HG03280 (cell line): ENCODE results near the gene OR4C15.

ENCODE experiments used
- ATAC-seq: cut with Tn5 transposase; IDR thresholded peaks from one replicate; pipeline ENCODE4 v1.9.1; 2021; ENCODE audit warnings: mild to moderate bottlenecking, moderate library complexity; ENCODE audit not compliant: unreplicated experiment

OR4C15 gene

GRCh38 chr11:55554169-55554568, at the start of gene OR4C15:
Gene OR4C15 (plus strand): TSS chr11:55554469. CDS start chr11:55554469, 0 bp downstream.
- no peak for ATAC-seq

- no peak for ATAC-seq
Observed at GRCh38 chr11:55571828-55572227, 17.6 kb downstream of the OR4C15 start, which contains the start of gene OR4C16. Gene OR4C16 (plus strand): TSS chr11:55572128. CDS start chr11:55572128, 0 bp downstream.

DNA sequence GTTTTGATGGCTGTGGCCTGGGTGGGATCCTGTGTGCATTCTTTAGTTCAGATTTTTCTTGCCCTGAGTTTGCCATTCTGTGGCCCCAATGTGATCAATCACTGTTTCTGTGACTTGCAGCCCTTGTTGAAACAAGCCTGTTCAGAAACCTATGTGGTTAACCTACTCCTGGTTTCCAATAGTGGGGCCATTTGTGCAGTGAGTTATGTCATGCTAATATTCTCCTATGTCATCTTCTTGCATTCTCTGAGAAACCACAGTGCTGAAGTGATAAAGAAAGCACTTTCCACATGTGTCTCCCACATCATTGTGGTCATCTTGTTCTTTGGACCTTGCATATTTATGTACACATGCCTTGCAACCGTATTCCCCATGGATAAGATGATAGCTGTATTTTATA, 18.3 kb downstream of the OR4C15 start:
- ATAC-seq = no peak
